LNCAP (cell line): ENCODE data around the gene GANC.

Source experiments
- TF ChIP-seq, protein P1 (sequence below): fragments of 450-650 bp; IDR thresholded peaks from 2 replicates; pipeline ENCODE4 v1.5.1; 2017; ENCODE audit warnings: mild to moderate bottlenecking

The GANC gene

GRCh38 chr15:42272939-42273899 is at the start of gene GANC, which contains the start of gene TMEM87A:
Gene GANC (plus strand): TSS chr15:42273201. CDS start chr15:42274482, 1,281 bp downstream.
Gene TMEM87A (minus strand): TSS chr15:42273433. CDS start chr15:42273398, 35 bp downstream.
- TF ChIP-seq, protein P1, sequence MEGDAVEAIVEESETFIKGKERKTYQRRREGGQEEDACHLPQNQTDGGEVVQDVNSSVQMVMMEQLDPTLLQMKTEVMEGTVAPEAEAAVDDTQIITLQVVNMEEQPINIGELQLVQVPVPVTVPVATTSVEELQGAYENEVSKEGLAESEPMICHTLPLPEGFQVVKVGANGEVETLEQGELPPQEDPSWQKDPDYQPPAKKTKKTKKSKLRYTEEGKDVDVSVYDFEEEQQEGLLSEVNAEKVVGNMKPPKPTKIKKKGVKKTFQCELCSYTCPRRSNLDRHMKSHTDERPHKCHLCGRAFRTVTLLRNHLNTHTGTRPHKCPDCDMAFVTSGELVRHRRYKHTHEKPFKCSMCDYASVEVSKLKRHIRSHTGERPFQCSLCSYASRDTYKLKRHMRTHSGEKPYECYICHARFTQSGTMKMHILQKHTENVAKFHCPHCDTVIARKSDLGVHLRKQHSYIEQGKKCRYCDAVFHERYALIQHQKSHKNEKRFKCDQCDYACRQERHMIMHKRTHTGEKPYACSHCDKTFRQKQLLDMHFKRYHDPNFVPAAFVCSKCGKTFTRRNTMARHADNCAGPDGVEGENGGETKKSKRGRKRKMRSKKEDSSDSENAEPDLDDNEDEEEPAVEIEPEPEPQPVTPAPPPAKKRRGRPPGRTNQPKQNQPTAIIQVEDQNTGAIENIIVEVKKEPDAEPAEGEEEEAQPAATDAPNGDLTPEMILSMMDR = no peak

- TF ChIP-seq, protein P1 = no peak
These were observed 46.4 kb upstream of the GANC start for GRCh38 chr15:42226648-42227047.

- TF ChIP-seq, protein P1 = no peak
These were observed 45.0 kb upstream of the GANC start for GRCh38 chr15:42228036-42228435.

DNA sequence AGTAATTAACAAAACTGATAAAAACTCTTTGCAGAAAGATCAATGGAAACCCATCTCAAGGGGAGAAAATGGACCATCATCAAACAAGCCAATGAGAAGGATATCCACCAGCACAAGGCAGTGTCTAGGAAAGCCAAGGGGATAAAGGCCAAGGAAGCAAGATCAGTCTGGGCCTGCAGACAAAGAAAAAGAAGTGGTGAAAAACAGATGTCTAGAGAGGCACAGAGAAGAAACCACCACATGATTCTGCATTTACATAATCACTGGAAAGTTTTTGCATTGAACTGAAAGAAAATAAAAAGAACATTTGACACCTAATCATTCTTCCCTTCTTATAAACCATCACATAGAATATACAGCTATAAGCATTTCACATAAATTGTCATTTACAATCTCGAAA is 41.9 kb upstream of the GANC start:
- TF ChIP-seq, protein P1 = no peak

GRCh38 chr15:42232606-42233005 is 40.4 kb upstream of the GANC start:
- TF ChIP-seq, protein P1 = no peak

- TF ChIP-seq, protein P1 = no peak
These were observed 39.9 kb upstream of the GANC start for GRCh38 chr15:42233107-42233506.

- TF ChIP-seq, protein P1 = no peak
These were observed 33.3 kb upstream of the GANC start for GRCh38 chr15:42239528-42240182.
